Trophoblast cell (in vitro differentiated cells and primary cell): ENCODE measurements around the gene SAMSN1.

Source experiments
- DNase-seq, 2 donors: peaks; one replicate each; pipeline ENCODE4 v3.0.0-alpha.2; 2016
- H2AFZ ChIP-seq: 2 replicates; pipeline ENCODE4 v1.6.1; 2013; ENCODE audit warnings: low read length, moderate library complexity, mild to moderate bottlenecking; ENCODE audit not compliant: insufficient read depth, poor library complexity
- H2AK5ac ChIP-seq: 2 replicates; pipeline ENCODE4 v1.6.1; 2013; ENCODE audit warnings: mild to moderate bottlenecking, low read length
- H2BK120ac ChIP-seq: 2 replicates; pipeline ENCODE4 v1.6.1; 2013; ENCODE audit warnings: low read length, mild to moderate bottlenecking, moderate library complexity; ENCODE audit not compliant: insufficient read depth, poor library complexity
- H2BK12ac ChIP-seq: 2 replicates; pipeline ENCODE4 v1.6.1; 2013; ENCODE audit warnings: mild to moderate bottlenecking, low read length, moderate library complexity
- H2BK5ac ChIP-seq: 2 replicates; pipeline ENCODE4 v1.6.1; 2013; ENCODE audit warnings: low read length, low read depth, moderate library complexity, mild to moderate bottlenecking; ENCODE audit not compliant: poor library complexity
- H3K14ac ChIP-seq: 2 replicates; pipeline ENCODE4 v1.6.1; 2013; ENCODE audit warnings: mild to moderate bottlenecking, low read length
- H3K18ac ChIP-seq: 2 replicates; pipeline ENCODE4 v1.6.1; 2013; ENCODE audit warnings: mild to moderate bottlenecking, low read length
- H3K23ac ChIP-seq: 2 replicates; pipeline ENCODE4 v1.6.1; 2013; ENCODE audit warnings: low read length
- H3K27ac ChIP-seq: 2 replicates; pipeline ENCODE4 v1.5.1; 2013; ENCODE audit warnings: low read depth, mild to moderate bottlenecking, inconsistent platforms, low read length, moderate library complexity
- H3K27me3 ChIP-seq: 2 replicates; pipeline ENCODE4 v1.6.1; 2013; ENCODE audit warnings: inconsistent platforms, mild to moderate bottlenecking, low read length, moderate library complexity; ENCODE audit not compliant: insufficient read depth
- H3K36me3 ChIP-seq, 2 experiments: 1 replicate in 1 of 2; 2 replicates in 1 of 2; pipeline ENCODE4 v1.6.1; 2013; ENCODE audit warnings: low read length in 2 of 2, mild to moderate bottlenecking in 2 of 2, moderate library complexity in 1 of 2; ENCODE audit not compliant: insufficient read depth in 2 of 2, control insufficient read depth in 1 of 2
- H3K4ac ChIP-seq: 2 replicates; pipeline ENCODE4 v1.6.1; 2013; ENCODE audit warnings: low read depth, mild to moderate bottlenecking, low read length, moderate library complexity
- H3K4me1 ChIP-seq, 2 experiments: 1 replicate in 1 of 2; 2 replicates in 1 of 2; pipeline ENCODE4 v1.6.1; 2013; ENCODE audit warnings: low read length in 2 of 2, mild to moderate bottlenecking in 2 of 2, moderate library complexity in 1 of 2; ENCODE audit not compliant: insufficient read depth in 2 of 2, control insufficient read depth in 1 of 2
- H3K4me2 ChIP-seq: 2 replicates; pipeline ENCODE4 v1.6.1; 2013; ENCODE audit warnings: inconsistent platforms, mild to moderate bottlenecking, low read length, moderate library complexity
- H3K4me3 ChIP-seq: 2 replicates; pipeline ENCODE4 v1.5.1; 2013; ENCODE audit warnings: mild to moderate bottlenecking, low read depth, low read length, inconsistent platforms
- H3K79me1 ChIP-seq: one replicate; pipeline ENCODE4 v1.6.1; 2013; ENCODE audit warnings: low read length
- H3K79me2 ChIP-seq: 2 replicates; pipeline ENCODE4 v1.6.1; 2013; ENCODE audit warnings: low read length, mild to moderate bottlenecking; ENCODE audit not compliant: control insufficient read depth, insufficient read depth, poor library complexity
- H3K9ac ChIP-seq: 2 replicates; pipeline ENCODE4 v1.6.1; 2013; ENCODE audit warnings: mild to moderate bottlenecking, low read length
- H3K9me3 ChIP-seq: 2 replicates; pipeline ENCODE4 v1.6.1; 2013; ENCODE audit warnings: low read depth, mild to moderate bottlenecking, control low read depth, inconsistent platforms, low read length; ENCODE audit not compliant: insufficient read depth
- H4K12ac ChIP-seq: 2 replicates; pipeline ENCODE4 v1.6.1; 2013; ENCODE audit warnings: low read depth, mild to moderate bottlenecking, low read length, moderate library complexity
- H4K8ac ChIP-seq: 2 replicates; pipeline ENCODE4 v1.6.1; 2013; ENCODE audit warnings: low read depth, mild to moderate bottlenecking, low read length, moderate library complexity
- H4K91ac ChIP-seq: one replicate; pipeline ENCODE4 v1.6.1; 2013; ENCODE audit warnings: low read depth, mild to moderate bottlenecking, low read length, moderate library complexity
- WGBS: extraction: QIAGEN DNeasy Blood & Tissue Kit; methylation state at CpG from one replicate; pipeline ENCODE4 v1.1.7; 2013; ENCODE audit warnings: missing lambda C conversion rate; ENCODE audit not compliant: insufficient read length, insufficient coverage; ENCODE audit errors: extremely low coverage; 5-methylcytosine and 5-hydroxymethylcytosine counted together

SAMSN1 gene

GRCh38 chr21:14542638-14543037, 3.5 kb downstream of the SAMSN1 start:
- H3K9ac ChIP-seq, result no peak overlapping the region
- H2AFZ ChIP-seq, result no peak overlapping the region
- H2AK5ac ChIP-seq, result no peak overlapping the region
- H3K23ac ChIP-seq, result no peak overlapping the region
- H4K91ac ChIP-seq, result no peak overlapping the region
- H3K27ac ChIP-seq, result no peak overlapping the region
- H3K36me3 ChIP-seq, result no peaks in the 10 kb centered on the region
- no peaks in the 10 kb centered on the region for H3K79me1 ChIP-seq
- DNase-seq, result no peak
- no peak overlapping the region for H4K8ac ChIP-seq
- no peaks in the 10 kb centered on the region for H3K79me2 ChIP-seq
- H2BK5ac ChIP-seq, result no peak overlapping the region
- no peak overlapping the region for H3K4me3 ChIP-seq
- no peaks in the 10 kb centered on the region for H3K9me3 ChIP-seq
- H3K4me2 ChIP-seq, result no peak overlapping the region
- H3K4ac ChIP-seq, result no peak overlapping the region
- H2BK120ac ChIP-seq, result no peak overlapping the region
- no peak overlapping the region for H2BK12ac ChIP-seq
- no peaks in the 10 kb centered on the region for H3K27me3 ChIP-seq
- no peaks in the 10 kb centered on the region for H3K4me1 ChIP-seq
- no peak overlapping the region for H3K18ac ChIP-seq
- H3K14ac ChIP-seq, result no peak overlapping the region
- H4K12ac ChIP-seq, result no peak overlapping the region

- Histone ChIP-seq H3K14ac (no peak overlapping the region), H3K36me3 (no peaks in the 10 kb centered on the region), H2BK5ac (no peak overlapping the region), H2AK5ac (no peak overlapping the region), H3K4me2 (no peak overlapping the region), H3K27me3 (no peaks in the 10 kb centered on the region), H3K4me3 (no peak overlapping the region), H3K18ac (no peak overlapping the region), H4K8ac (no peak overlapping the region), H3K79me2 (no peaks in the 10 kb centered on the region), H3K9me3 (no peaks in the 10 kb centered on the region), H3K79me1 (no peaks in the 10 kb centered on the region), H3K9ac (no peak overlapping the region), H3K4me1 (no peaks in the 10 kb centered on the region), H4K91ac (no peak overlapping the region), H2AFZ (no peak overlapping the region), H3K27ac (no peak overlapping the region), H2BK120ac (no peak overlapping the region), H3K23ac (no peak overlapping the region), H2BK12ac (no peak overlapping the region), H3K4ac (no peak overlapping the region), H4K12ac (no peak overlapping the region)
- 100% methylated on average over 2 of the region's 8 CpGs for WGBS
- peak in 1 of 2 donors; percentile 23 for DNase-seq
These were observed 4.1 kb downstream of the SAMSN1 start for GRCh38 chr21:14541841-14542490.

GRCh38 chr21:14538483-14538882, 7.6 kb downstream of the SAMSN1 start:
- no peaks in the 10 kb centered on the region for H3K9me3 ChIP-seq
- no peak overlapping the region for H3K4ac ChIP-seq
- H3K14ac ChIP-seq, result no peak overlapping the region
- no peaks in the 10 kb centered on the region for H3K79me2 ChIP-seq
- H4K12ac ChIP-seq, result no peak overlapping the region
- no peak overlapping the region for H2AK5ac ChIP-seq
- H2BK120ac ChIP-seq, result no peak overlapping the region
- no peaks in the 10 kb centered on the region for H3K27me3 ChIP-seq
- H2BK5ac ChIP-seq, result no peak overlapping the region
- no peaks in the 10 kb centered on the region for H3K36me3 ChIP-seq
- no peaks in the 10 kb centered on the region for H3K4me1 ChIP-seq
- no peak overlapping the region for H3K4me3 ChIP-seq
- no peaks in the 10 kb centered on the region for H3K79me1 ChIP-seq
- H3K23ac ChIP-seq, result no peak overlapping the region
- no peak overlapping the region for H2AFZ ChIP-seq
- no peak overlapping the region for H4K91ac ChIP-seq
- H3K27ac ChIP-seq, result no peak overlapping the region
- H3K4me2 ChIP-seq, result no peak overlapping the region
- no peak overlapping the region for H4K8ac ChIP-seq
- DNase-seq, result no peak
- no peak overlapping the region for H3K9ac ChIP-seq
- H2BK12ac ChIP-seq, result no peak overlapping the region
- H3K18ac ChIP-seq, result no peak overlapping the region

GRCh38 chr21:14536929-14537328, 9.2 kb downstream of the SAMSN1 start:
- Histone ChIP-seq H3K79me2 (no peaks in the 10 kb centered on the region), H3K27ac (no peak overlapping the region), H3K9me3 (no peaks in the 10 kb centered on the region), H4K12ac (peak overlapping the region; percentile 75), H3K4me1 (no peaks in the 10 kb centered on the region), H3K9ac (no peak overlapping the region), H3K23ac (no peak overlapping the region), H3K79me1 (no peaks in the 10 kb centered on the region), H2BK120ac (no peak overlapping the region), H3K36me3 (no peaks in the 10 kb centered on the region), H3K4ac (no peak overlapping the region), H2AFZ (no peak overlapping the region), H3K4me2 (no peak overlapping the region), H2BK12ac (no peak overlapping the region), H4K91ac (no peak overlapping the region), H3K18ac (no peak overlapping the region), H3K14ac (no peak overlapping the region), H2BK5ac (no peak overlapping the region), H2AK5ac (no peak overlapping the region), H3K4me3 (no peak overlapping the region), H4K8ac (no peak overlapping the region), H3K27me3 (no peaks in the 10 kb centered on the region)
- WGBS, result no CpG with 5 or more reads among the region's 5 CpGs
- no peak for DNase-seq
